Keratinocyte (primary cell): ENCODE data around the gene CENPQ. TPM values are rescaled to one million over a fixed set of nuclear protein-coding genes. Genes with fewer than 3 reads are reported as not detected.
A peak's percentile ranks its signal among the peaks of the same experiment; 100 is the strongest.

Experiments
- DNase-seq: peaks from one replicate; pipeline ENCODE4 v3.0.0-alpha.2; 2011; ENCODE audit warnings: low read depth, missing footprints, low spot score
- FAIRE-seq: peaks from 2 replicates; lab custom pipeline; 2011; peaks lifted over from hg19 to GRCh38; lab: Jason Lieb, UNC
- H2AFZ ChIP-seq: 2 replicates; pipeline ENCODE4 v1.6.0; 2012; ENCODE audit warnings: low read length, control low read depth, inconsistent platforms; ENCODE audit not compliant: control insufficient read depth
- H3K27ac ChIP-seq: 2 replicates; pipeline ENCODE4 v1.5.1; 2011; ENCODE audit warnings: low read length; ENCODE audit not compliant: control insufficient read depth, insufficient read depth
- H3K27me3 ChIP-seq: 3 replicates; pipeline ENCODE4 v1.6.0; 2011; ENCODE audit warnings: low read length; ENCODE audit not compliant: control insufficient read depth, insufficient read depth; ENCODE audit errors: extremely low read depth
- H3K36me3 ChIP-seq, 2 experiments: 2 replicates in 1 of 2; 3 replicates in 1 of 2; pipeline ENCODE4 v1.5.1; 2011; ENCODE audit warnings: low read length in 2 of 2, mild to moderate bottlenecking in 1 of 2; ENCODE audit not compliant: control insufficient read depth in 2 of 2, insufficient read depth in 2 of 2; ENCODE audit errors: extremely low read depth in 1 of 2
- H3K4me1 ChIP-seq: 3 replicates; pipeline ENCODE4 v1.5.1; 2011; ENCODE audit warnings: low read length; ENCODE audit not compliant: control insufficient read depth, insufficient read depth; ENCODE audit errors: extremely low read depth
- H3K4me2 ChIP-seq: 3 replicates; pipeline ENCODE4 v1.6.0; 2011; ENCODE audit warnings: low read depth, low read length; ENCODE audit not compliant: control insufficient read depth, insufficient read depth; ENCODE audit errors: extremely low read depth
- H3K4me3 ChIP-seq, 3 experiments: fragments of 200-600 bp in 1 of 3; sonication (generic) in 1 of 3; 2 replicates in 2 of 3; 3 replicates in 1 of 3; pipeline ENCODE4 v1.5.1; 2011 to 2016; ENCODE audit warnings: low read length in 3 of 3, mild to moderate bottlenecking in 3 of 3, control low read depth in 2 of 3, inconsistent platforms in 1 of 3, low read depth in 1 of 3, mixed read lengths in 1 of 3, mixed run types in 1 of 3, moderate library complexity in 1 of 3; ENCODE audit not compliant: control insufficient read depth in 2 of 3, insufficient read depth in 2 of 3; ENCODE audit errors: extremely low read depth in 1 of 3
- H3K79me2 ChIP-seq: 2 replicates; pipeline ENCODE4 v1.6.0; 2012; ENCODE audit warnings: low read length; ENCODE audit not compliant: control insufficient read depth, insufficient read depth
- H3K9ac ChIP-seq: 3 replicates; pipeline ENCODE4 v1.6.0; 2011; ENCODE audit warnings: low read length; ENCODE audit not compliant: control insufficient read depth, insufficient read depth; ENCODE audit errors: extremely low read depth
- H3K9me1 ChIP-seq: 3 replicates; pipeline ENCODE4 v1.6.0; 2011; ENCODE audit warnings: low read length; ENCODE audit not compliant: control insufficient read depth, insufficient read depth; ENCODE audit errors: extremely low read depth
- H3K9me3 ChIP-seq: 2 replicates; pipeline ENCODE4 v1.5.1; 2012; ENCODE audit warnings: low read depth, low read length; ENCODE audit not compliant: control insufficient read depth
- H4K20me1 ChIP-seq: 3 replicates; pipeline ENCODE4 v1.6.0; 2011; ENCODE audit warnings: low read length; ENCODE audit not compliant: control insufficient read depth, insufficient read depth; ENCODE audit errors: extremely low read depth
- CTCF ChIP-seq, 3 experiments: IDR thresholded peaks in 1 of 3; conservative IDR thresholded peaks in 1 of 3; optimal IDR thresholded peaks in 1 of 3; 2 replicates in 2 of 3; 3 replicates in 1 of 3; pipeline versions ENCODE3 to v1.5.1; 2011; ENCODE audit warnings: low read length in 3 of 3, mild to moderate bottlenecking in 3 of 3, moderate library complexity in 2 of 3, control low read depth in 1 of 3, inconsistent platforms in 1 of 3; ENCODE audit not compliant: insufficient read depth in 2 of 3; ENCODE audit errors: extremely low read depth in 1 of 3
- EZH2 ChIP-seq: IDR thresholded peaks from one replicate; pipeline ENCODE4 v1.6.1; 2012; ENCODE audit warnings: inconsistent platforms, mild to moderate bottlenecking, low read length, moderate library complexity
- dilution Hi-C: fragments of 300-500 bp; cut with MboI; formaldehyde crosslinking; loops from one replicate; pipeline ENCODE4 v1.7.0; 2020; ENCODE audit warnings: low sequenced_read_pairs; ENCODE audit not compliant: extremely low pct_ligation_motif_present
- polyA plus RNA-seq, 5 experiments: library from polyadenylated mRNA; depleted of rRNA in 3 of 5; stranded (reverse) in 3 of 5; stranded (forward) in 1 of 5; unstranded in 1 of 5; fragments of >200 nt; gene quantifications; 1 replicate in 1 of 5; 2 replicates in 3 of 5; 3 replicates in 1 of 5; pipeline versions ENCODE4 v1.2.1 to v1.2.3, GENCODE V29; 2011 to 2012; ENCODE audit warnings: missing spikeins in 2 of 5, low read depth in 1 of 5, low replicate concordance in 1 of 5

CENPQ gene
- polyA plus RNA-seq, 1 donor (not counting 4 experiments of a cell fraction or from before 2014, with no cell fraction given): 7.5 TPM

- no peaks in the 10 kb centered on the region for H3K9me3 ChIP-seq
- no peaks in the 10 kb centered on the region for H3K27me3 ChIP-seq
- H3K9me1 ChIP-seq: no peaks in the 10 kb centered on the region
- H3K4me2 ChIP-seq: no peak overlapping the region
- H3K4me3 ChIP-seq: no peak overlapping the region
- TF ChIP-seq EZH2 (no peak), CTCF (optimal IDR thresholded peaks at IDR 0.05 in 1 of 3, IDR thresholded peaks at IDR 0.05 in 1 of 3, conservative IDR thresholded peaks at IDR 0.05 in 1 of 3; ENCODE audit: extremely low read depth in 1 of 3, insufficient read depth in 2 of 3, low read length in 3 of 3) (no peak)
- no peak overlapping the region for H3K27ac ChIP-seq
- dilution Hi-C loops: no loop called here
- peaks cover 0 to 3% of the 10 kb centered on the region in 2 experiments for H3K36me3 ChIP-seq
- no peaks in the 10 kb centered on the region for H4K20me1 ChIP-seq
- H3K9ac ChIP-seq: no peak overlapping the region
- no peak overlapping the region for H2AFZ ChIP-seq
- H3K4me1 ChIP-seq: peaks cover 5% of the 10 kb centered on the region
- DNase-seq (no peak), FAIRE-seq (no peak)
- H3K79me2 ChIP-seq: peaks cover 17% of the 10 kb centered on the region
Observed at GRCh38 chr6:49457771-49458170, 5.4 kb upstream of the CENPQ start.

- DNase-seq (no peak), FAIRE-seq (no peak)
- dilution Hi-C loops: no loop called here
Observed at GRCh38 chr6:49462071-49462470, 1.1 kb upstream of the CENPQ start.

GRCh38 chr6:49462599-49462926 is 607 bp upstream of the CENPQ start:
- Histone ChIP-seq H3K4me2 (peak overlapping the region; percentile 94), H3K9me3 (no peaks in the 10 kb centered on the region), H3K36me3 (no peaks in the 10 kb centered on the region), H4K20me1 (no peaks in the 10 kb centered on the region), H3K9me1 (no peaks in the 10 kb centered on the region), H2AFZ (peak overlapping the region; percentile 100), H3K4me1 (peaks cover 12% of the 10 kb centered on the region), H3K9ac (peak overlapping the region; percentile 98), H3K27me3 (no peaks in the 10 kb centered on the region), H3K27ac (peak overlapping the region; percentile 97), H3K79me2 (peaks cover 51% of the 10 kb centered on the region), H3K4me3 (peak overlapping the region; percentile 58 to 100 (median 100))
- DNase-seq: no peak
- no peak for FAIRE-seq
- TF ChIP-seq EZH2: no peak
- no peak for TF ChIP-seq CTCF (optimal IDR thresholded peaks at IDR 0.05 in 1 of 3, IDR thresholded peaks at IDR 0.05 in 1 of 3, conservative IDR thresholded peaks at IDR 0.05 in 1 of 3; ENCODE audit: extremely low read depth in 1 of 3, insufficient read depth in 2 of 3, low read length in 3 of 3)
- dilution Hi-C loops: no loop called here

More at GRCh38 chr6:49462071-49462470, 1.1 kb upstream of the CENPQ start:
- H4K20me1 ChIP-seq: no peaks in the 10 kb centered on the region
- no peaks in the 10 kb centered on the region for H3K9me3 ChIP-seq
- peak overlapping the region; percentile 94 for H3K4me2 ChIP-seq
- peaks cover 49% of the 10 kb centered on the region for H3K79me2 ChIP-seq
- H3K9ac ChIP-seq: peak overlapping the region; percentile 98
- no peaks in the 10 kb centered on the region for H3K9me1 ChIP-seq
- TF ChIP-seq EZH2: no peak
- H2AFZ ChIP-seq: peak overlapping the region; percentile 100
- peaks cover 12% of the 10 kb centered on the region for H3K4me1 ChIP-seq
- no peaks in the 10 kb centered on the region for H3K36me3 ChIP-seq
- peak overlapping the region; percentile 58 to 100 (median 100) for H3K4me3 ChIP-seq
- no peaks in the 10 kb centered on the region for H3K27me3 ChIP-seq
- peak overlapping the region; percentile 97 for H3K27ac ChIP-seq
